LHCN-M2 (cell line): ENCODE data around the gene KLHL35. TPM values are rescaled to one million over a fixed set of nuclear protein-coding genes. Genes with fewer than 3 reads are reported as not detected.

ENCODE experiments used
- DNase-seq: peaks from one replicate; pipeline ENCODE4 v3.0.0-alpha.2; 2012; ENCODE audit warnings: low read depth
- polyA plus RNA-seq: library from polyadenylated mRNA; unstranded; fragments of >200 nt; gene quantifications from one replicate; pipeline ENCODE4 v1.2.1, GENCODE V29; 2012; ENCODE audit warnings: missing spikeins
- total RNA-seq: library from RNA; depleted of rRNA; stranded (reverse); fragments of >200 nt; gene quantifications from 2 replicates; pipeline ENCODE4 v1.2.3, GENCODE V29; 2014; rRNA removed

Gene KLHL35, protein sequence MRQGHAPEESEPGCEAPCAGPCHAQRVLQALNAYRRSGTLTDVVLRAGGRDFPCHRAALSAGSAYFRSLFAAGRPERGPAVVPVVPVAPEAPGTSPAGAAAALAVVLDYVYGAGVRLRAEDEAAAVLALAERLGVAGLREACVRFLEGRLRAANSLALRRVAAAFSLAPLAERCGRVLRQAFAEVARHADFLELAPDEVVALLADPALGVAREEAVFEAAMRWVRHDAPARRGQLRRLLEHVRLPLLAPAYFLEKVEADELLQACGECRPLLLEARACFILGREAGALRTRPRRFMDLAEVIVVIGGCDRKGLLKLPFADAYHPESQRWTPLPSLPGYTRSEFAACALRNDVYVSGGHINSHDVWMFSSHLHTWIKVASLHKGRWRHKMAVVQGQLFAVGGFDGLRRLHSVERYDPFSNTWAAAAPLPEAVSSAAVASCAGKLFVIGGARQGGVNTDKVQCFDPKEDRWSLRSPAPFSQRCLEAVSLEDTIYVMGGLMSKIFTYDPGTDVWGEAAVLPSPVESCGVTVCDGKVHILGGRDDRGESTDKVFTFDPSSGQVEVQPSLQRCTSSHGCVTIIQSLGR
- total RNA-seq, result 5.7 and 10.1 TPM in 2 replicates
- polyA plus RNA-seq, result 5.2 TPM

DNA sequence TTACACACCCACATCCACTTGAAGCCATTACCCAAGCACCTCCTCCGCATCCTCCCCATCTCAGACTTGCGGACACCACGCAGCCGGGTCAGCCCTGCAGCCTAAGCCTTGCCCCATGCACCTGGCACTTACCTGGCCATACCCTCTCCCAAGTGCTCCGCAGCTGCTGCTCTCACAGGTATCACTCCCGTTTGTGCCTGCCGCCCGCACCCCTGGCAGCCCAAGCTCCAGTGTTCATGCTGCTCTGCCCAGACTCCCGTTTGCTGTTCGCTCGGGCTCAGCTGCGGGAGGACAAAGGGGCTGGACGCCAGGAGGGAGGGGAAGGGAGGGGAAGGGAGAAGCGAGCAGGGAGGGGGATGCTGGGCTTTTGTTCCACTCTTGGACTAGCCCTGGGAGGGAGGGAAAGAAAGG, at the start of gene KLHL35:
TSS of gene KLHL35 (minus strand) at position 293 of the 411 bp plus-strand sequence. CDS start 2,574 bp downstream, outside the sequence.
- no peak for DNase-seq

DNA sequence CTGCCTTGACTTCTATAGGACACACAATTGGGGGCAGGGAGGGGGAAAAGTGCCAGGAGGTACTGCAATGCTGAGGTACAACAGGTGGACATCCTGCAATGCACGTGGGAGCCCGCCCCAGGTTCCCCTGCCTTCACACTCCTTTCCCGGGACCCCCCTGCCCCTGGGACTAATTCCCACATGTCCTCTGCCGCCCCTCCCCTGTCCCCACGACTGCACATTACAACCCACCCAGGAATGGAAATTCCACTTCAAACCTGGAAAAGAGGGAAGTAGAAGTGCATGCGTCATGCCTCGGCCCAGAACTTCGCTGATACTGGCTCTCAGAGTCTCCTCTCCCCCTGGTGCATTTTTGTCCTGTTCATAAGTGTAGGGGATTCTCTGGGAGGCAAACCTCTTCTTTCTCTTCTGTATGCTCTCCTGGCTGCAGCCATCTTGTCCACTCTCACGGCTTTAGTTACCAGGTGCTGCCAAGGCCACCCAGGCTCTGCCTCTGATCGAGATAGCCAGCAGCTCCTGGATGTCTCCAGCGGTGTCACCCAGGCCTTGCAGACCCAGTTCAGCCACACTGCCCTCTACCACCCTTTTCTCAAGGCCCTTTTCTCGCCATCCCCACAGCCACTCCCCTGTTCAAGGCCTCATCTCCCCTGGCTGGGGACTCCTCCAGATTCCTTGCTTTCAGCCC, 49.1 kb upstream of the KLHL35 start:
- DNase-seq, result no peak

DNA sequence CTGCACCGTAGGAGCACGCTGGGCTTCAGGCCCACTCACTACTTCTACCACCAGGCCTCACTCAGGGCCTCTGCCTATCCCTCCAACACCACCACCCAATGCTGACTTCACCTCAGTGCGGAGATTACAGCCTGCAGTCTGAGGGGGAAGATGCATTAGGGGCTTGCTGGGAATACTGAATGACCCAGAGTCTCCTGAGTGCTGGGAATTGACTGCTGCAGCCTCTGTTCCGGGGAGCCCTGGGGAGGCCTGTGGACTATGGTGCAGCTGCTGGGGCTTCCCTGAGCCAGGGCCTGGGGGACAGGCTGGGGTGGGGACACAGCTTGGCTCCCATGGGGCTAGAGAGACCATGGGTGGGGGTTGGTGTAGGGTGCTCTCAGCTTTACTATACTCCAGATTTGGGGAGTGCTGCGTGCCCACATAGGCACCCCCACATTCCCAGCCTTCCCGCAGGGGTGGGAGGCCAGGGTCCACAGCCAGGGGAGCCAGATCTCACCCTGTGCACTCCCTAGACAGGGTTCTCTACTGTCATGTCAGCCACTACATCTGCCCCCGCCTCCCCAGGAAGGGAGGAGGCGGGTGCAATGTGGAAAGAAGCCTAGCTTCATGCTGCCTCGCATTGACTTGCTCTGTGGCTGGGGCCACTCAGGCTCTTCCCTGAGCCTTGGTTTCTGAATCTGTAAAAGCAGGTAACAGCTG, 48.4 kb upstream of the KLHL35 start:
- DNase-seq, result no peak

DNA sequence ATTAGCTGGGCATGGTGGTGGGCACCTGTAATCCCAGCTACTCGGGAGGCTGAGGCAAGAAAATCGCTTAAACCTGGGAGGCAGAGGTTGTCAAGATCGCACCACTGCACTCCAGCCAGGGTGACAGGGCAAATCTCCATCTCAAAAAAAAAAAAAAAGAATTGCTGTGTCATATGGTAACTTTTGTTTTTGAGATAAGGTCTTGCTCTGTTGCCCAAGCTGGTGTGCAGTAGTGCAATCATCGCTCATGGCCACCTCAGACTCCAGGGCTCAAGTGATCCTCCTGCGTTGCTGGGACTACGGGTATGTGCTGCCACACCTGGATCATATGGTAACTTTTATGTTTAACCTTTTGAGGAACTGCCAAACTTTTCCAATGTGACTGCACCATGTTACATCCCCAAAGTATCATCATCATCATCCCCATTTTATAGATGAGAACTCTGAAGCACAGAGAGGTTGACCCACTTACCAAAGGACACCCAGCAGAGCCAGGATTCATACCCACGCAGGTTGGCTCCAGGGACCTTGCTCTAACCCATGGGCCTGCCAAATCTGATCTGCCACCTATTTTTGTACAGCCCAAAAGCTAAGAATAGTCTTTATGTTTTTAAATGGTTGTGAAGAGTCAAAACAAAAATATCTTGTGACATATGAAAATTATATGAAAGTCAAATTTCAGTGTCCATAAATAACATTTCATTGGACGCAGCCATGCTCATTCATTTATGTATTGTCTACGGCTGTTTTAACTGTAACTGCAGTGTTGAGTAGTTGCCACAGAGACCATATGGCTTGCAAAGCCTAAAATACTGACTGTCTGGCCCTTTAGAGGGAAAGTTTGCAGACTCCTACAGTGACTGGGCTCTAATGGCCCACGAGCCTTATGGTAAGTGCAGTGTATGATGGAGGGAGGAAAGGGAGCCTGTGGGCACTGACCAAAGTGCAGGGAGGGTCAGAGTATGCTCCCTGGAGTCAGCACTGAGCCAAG, 47.5 kb upstream of the KLHL35 start:
- DNase-seq, result no peak

DNA sequence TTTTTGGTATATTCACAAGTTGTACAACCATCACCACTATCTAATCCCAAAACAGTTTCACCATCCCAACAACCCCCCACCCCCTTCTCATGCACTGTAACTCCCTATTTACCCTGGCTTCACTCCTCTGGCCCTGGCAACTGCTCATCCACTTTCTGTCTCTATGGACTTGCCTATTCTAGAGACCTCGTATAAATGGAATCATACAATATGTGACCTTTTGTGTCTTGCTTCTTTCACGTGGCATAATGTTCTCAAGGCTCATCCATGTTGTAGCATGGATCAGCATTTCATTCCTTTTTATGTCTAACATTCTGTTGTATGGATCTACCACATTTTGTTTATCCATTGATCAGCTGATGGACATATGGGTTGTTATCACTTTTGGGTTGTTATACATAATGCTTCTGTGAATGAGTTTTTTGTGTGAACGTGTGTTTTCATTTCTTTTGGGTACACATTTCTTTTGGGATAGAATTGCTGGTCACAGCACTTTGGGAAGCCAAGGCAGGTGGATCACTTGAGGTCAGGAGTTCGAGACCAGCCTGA, 46.7 kb upstream of the KLHL35 start:
- no peak for DNase-seq

DNA sequence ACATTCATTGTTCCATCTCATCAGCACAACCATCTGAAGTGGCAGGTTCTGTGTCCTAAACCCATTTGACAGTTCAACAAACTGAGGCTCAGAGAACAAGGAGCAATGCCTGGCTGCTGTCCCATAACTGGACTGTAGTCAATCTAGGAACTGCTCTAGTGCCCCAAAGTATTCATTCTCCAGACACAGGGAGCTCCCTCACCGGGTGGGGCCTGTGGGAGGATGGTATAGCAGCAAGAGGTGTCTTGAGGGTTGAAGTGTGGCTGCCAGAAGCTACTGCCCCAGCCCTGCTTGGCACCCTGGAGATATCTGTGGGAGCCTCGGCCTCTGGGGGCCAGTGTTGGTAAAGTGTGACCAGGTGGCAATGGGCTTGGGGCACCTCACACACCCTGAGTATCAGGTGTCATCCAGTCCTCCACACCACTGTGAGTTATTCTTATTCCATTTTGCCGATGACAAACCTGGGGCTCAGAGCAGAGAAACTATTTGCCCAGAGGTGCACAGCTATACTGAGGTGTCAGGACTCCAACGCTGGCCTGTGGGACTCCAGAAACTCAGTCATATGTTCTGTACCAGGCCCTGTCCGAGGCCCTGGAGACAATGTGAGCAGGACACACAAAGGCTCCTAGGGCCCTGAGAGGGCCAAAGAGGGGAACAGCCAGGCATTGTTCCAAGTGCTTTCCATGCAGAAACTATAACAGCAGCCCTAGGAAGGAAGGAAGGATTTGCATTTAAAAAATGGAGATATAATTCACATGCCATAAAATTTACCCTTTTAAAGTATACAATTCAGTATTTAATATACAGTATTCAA, 46.0 kb upstream of the KLHL35 start:
- no peak for DNase-seq

DNA sequence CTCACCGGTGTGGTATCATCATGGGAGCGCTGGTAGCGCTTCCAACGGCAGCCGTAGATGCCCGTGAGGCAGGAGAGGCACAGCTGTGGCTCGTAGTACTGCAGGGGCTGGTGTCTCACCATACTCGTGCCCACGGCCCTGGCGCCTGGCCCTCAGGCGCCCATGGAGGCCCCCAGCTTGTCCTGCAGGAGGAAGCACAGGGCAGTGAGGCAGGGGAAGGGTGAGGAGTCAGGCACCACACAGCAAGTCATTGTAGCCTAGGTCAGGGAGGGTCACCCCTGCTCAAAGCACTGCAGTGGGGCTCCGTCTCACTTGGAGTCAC, 44.6 kb upstream of the KLHL35 start:
- DNase-seq, result no peak

DNA sequence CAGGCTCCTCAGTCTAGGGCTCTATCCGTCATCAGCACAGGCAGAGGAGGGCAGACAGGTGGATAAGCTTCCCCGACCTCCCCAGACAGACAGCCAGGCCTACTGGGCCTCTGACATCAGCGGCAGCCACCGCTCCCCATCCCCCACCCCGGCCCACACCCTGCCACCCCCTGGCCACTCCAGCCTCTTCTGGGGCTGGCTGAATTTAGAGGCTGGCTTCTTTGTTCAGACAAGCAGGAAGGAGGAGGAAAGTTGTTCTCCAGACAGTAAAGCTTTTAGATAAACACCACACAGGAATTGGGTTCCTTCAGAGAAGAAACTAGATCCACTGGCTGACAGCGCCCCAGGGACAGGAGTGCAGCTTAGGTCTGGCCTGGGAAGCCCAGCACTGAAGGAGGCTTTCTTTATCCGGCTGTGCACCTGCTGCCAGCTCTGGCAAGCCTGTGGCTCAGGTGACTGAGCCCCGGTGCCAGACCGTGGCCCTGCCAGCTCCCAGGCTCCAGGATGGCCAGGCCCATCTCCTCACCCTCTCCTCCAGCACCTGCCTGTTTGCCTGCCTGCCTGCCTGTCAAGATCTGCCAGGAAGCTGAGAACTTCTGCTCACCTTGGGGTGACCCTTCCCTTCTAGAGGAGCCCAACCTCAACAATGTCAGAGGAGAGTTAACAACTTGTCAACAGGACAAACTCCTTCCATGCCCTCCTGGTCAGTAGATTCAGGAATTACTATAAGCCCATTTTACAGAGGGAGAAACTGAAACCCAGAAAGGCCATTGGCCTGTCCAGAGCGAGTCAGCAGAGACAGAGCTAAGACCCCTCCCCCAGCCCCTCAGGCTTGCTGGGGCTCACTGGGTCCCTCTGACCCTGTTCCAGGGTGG, 44.0 kb upstream of the KLHL35 start:
- DNase-seq, result no peak

DNA sequence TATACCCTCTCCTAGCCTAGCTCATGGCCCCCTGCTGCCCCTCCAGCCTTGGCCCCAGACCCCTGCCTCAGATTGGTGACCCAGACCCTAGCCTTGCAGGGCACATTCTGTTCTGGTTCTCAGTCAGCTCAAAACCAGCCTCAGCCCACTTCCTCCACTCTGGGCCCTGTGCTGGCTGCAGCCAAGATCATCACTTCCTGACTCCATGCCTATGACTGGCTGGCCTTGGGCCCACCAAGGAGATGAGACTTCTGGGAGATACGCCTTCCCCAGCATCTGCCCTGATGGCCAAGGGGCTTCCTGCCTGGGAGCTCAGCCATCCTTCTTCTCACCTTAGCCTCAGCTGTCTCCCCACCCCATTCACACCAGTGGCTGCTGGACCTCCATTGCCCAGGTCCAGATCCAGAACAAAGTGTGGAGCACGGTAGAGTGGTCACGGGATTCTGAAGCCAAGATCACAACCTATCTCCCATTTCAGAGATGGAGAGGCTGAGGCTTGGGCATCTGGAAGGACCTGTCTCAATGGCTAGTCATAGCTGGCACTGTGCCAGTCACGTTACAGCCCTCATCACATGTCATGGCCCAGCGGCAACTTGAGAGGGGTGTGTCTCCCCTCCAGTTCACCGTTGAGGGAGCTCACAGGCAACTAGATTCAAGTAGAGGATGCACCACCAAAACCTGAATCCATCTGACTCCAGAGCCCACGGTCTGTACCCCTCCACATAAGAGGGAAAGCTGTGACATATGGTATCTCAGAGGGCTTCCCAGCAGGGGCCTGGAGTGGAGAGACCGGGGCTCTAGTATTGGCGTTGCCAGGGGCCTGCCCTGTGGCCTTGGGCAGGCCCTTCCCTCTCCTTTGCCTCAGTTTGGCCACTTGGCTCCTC, 43.0 kb upstream of the KLHL35 start:
- peak; percentile 63 for DNase-seq

DNA sequence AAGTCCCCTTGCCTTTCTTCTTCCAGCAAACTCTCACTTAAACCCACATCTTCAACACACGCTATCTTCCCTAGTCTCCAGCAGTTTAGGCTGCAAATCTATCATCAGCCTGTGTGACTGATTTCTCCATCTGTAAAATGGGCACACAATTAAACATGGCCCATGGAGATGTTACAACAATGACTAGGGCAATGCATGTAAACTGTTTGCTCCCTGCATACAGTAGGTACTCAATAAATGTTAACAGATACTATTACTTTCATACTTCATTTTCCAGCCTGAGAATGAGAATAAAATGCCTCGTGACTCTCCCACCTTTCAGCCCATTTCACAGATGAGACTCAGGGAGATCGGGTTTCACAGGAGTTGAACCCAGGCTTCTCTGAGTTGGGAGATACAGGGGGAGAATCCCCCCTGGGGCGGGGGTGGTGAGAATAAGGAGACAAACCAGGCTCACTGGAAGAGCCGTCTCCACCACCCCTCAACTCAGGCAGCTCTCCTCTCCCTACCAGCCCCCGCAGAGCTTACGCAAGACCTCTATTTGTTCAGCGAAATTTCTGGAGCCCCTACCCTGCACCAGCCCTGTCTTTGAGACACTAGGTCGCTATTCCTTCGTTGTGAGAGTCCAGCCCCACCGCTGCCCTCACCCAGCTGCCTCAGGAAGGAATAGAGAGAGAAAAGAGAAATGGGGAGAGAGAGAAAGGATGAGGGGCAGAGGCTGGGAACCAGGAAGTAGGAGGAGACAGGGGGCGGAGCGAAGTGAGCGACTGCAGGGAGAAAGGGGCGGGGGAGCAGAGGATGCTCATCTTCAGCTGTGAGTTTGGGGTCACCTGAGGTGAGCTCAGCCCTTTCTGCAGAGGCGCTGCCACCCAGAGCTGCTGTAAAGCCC, 42.1 kb upstream of the KLHL35 start:
- DNase-seq, result no peak

DNA sequence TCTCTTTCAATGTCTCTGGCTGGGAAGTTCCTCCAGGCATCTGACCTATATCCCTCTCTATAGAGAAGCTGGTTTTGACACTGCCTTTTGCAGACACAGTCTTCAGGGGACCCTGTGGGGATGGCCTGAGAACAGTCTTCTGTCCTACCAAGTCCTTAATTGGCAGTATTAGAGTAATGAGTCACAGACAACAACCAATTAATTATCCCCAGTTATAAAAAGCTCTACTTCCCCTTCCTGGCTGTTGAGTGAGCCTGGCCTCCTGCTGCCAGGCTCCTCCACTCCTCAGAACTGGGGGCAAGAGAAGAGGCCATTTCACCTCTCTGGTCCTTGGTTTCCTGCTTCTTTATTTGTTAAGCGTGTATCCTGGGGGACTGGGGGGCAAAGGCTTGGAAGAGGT, 41.2 kb upstream of the KLHL35 start:
- no peak for DNase-seq

DNA sequence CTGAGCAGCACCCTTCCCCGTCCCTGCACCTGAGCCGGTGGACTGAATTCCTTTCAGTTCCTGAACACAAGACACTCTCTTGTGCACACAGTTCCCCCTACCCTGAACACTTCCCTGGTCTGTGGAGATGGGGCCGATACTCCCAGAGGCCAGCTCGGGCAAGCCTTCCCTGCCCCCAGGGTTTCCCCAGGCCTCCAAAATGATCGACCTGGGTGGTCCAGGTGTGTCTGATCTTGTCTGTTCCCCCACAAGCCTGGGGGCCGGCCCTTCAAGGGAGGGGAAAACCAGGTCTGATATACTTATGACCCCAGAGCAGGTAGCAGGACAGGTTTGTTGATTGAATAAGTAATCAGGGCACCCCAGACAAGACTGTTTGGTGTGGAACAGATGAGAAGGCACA, 40.7 kb upstream of the KLHL35 start:
- no peak for DNase-seq

DNA sequence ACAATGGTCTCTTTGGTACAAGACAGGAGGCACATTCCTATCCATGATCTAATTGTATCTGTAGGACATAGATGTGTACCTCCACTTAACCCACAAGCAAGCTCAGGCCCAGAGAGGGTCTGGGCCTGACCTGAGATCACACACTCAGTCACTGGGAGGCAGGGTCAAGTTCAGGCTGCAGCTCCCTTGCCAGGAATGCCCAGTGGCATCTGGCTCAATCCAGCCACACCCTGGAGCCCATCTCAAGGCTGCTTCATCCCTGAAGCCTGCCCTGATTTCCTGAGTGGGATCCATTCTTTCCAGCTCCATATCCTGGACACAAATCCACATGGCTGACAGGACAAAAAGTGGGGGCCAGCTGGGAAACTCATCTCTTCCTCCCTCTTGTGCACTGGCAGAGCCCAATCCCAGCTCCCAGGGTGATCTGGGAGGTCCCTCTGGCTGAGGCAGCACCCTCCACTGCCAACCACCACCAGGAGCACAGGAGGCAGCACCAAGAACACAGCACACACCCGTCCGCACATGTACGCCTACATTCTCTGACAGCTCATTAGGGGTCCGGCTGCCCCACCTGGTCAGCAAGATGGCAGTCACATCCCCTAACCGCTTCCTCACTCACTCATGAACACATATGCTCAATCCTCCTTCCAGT, 39.2 kb upstream of the KLHL35 start:
- DNase-seq, result no peak

DNA sequence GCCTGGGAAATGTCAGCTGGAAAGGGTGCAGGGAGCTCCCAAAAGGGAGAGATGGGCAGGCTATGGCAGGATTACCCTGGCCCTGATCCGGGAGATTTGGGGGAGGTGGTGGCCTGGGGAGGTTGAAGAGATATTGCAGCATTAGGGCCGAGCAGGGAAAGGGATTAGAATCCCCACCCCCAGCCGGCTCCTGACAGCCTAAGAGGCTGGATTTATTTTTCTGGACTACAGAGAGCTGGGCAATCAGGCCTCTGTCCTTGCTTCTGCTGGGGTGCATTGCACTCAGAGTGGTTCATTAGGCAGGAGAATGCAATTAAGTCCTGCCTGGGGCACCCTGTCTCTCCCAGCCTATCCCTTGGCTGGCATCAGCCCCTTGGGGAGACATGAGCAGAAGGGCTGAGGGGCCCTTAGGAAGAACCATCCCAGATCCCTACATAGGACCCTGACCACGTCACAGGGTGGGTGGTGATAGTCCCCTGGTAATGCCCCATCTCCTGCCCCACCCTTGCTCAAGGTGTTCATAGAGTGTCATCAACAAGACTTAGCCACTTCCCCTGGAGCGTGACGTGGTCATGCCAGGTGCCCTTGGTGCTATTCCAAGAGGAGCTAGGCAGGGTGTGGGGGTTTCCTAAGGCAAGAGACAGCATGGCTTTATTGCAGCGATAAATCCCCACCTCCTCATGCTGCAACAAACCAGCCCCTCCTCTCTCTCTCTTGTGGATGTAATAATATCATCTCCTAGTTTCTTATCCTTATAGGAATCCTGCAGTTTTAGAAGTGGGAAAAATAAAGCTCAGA, 38.4 kb upstream of the KLHL35 start:
- no peak for DNase-seq

DNA sequence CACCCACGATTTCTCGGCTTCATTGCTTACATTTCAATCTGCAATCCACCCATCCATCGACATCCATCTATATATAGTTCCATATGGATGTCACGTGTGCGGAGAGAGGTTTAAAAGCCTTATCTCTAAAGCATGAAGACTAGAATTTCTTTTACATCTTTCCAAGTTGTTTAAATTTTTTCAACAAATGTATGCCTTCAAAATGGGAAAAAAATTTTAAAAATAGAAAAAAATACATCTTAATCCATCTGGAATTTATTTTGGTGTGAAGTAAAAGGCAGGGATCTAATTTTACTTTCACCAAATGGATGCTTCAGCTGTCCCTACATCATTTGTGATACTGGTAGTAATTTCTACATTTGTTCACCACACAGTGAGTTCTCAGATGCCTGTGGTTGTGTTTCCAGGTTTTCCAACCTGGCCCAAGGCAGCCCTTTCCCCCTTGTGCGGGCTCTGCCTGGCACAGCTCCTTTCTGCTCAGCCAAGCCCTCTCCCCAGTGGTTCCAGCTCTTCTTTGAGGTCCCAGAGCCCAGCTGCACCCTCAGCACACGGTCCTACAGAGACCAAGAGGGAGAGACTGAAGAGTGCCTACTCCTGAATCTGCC, 37.6 kb upstream of the KLHL35 start:
- DNase-seq, result no peak
